OCI-LY1 (cell line): ENCODE data around the gene LHCGR.

Experiments
- EZH2 ChIP-seq: fragments of 200-600 bp; sonication (generic), shearing (Covaris generic); IDR thresholded peaks from 2 replicates; pipeline ENCODE4 v1.8.0; 2017; ENCODE audit warnings: borderline replicate concordance, mixed run types, mild to moderate bottlenecking, antibody characterized with exemption, low read length, moderate library complexity, mixed read lengths
- TF ChIP-seq, protein P1 (sequence below): fragments of 200-600 bp; sonication (generic), shearing (Covaris generic); IDR thresholded peaks from 2 replicates; pipeline ENCODE4 v1.5.1; 2017; ENCODE audit warnings: mild to moderate bottlenecking, antibody characterized with exemption, low read length, moderate library complexity, mixed read lengths

GRCh38 chr2:48736251-48736650, 19.3 kb downstream of the LHCGR start:
- TF ChIP-seq, protein P1, sequence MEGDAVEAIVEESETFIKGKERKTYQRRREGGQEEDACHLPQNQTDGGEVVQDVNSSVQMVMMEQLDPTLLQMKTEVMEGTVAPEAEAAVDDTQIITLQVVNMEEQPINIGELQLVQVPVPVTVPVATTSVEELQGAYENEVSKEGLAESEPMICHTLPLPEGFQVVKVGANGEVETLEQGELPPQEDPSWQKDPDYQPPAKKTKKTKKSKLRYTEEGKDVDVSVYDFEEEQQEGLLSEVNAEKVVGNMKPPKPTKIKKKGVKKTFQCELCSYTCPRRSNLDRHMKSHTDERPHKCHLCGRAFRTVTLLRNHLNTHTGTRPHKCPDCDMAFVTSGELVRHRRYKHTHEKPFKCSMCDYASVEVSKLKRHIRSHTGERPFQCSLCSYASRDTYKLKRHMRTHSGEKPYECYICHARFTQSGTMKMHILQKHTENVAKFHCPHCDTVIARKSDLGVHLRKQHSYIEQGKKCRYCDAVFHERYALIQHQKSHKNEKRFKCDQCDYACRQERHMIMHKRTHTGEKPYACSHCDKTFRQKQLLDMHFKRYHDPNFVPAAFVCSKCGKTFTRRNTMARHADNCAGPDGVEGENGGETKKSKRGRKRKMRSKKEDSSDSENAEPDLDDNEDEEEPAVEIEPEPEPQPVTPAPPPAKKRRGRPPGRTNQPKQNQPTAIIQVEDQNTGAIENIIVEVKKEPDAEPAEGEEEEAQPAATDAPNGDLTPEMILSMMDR, result no peak
- no peak for TF ChIP-seq EZH2
